Middle frontal gyrus (tissue), 1 donor: ENCODE results near the gene SLX4.

Experiments used
- DNase-seq: peaks from one replicate; pipeline ENCODE4 v3.0.0-alpha.2; 2015; ENCODE audit warnings: low spot score; ENCODE audit errors: extremely low spot score

Gene SLX4

DNA sequence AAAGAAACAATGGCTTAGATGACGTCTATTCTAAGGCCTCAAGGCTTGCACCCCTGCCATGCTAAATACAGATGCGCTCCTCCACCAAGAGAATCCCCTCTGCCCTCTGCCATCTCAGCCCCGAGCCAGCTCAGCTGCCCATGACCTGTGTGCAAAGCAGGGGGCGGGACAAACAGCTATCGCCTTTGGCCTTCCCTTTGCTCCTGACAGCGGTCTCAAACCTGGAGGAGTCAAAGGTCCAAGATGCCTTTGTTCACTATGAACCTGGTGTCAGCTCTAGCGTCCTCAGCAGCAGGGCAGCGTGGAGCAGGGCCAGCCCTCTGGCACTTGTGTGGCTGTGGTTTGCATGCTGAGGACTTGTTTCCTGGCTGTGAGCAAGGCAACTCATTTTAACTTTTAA is 12.3 kb downstream of the SLX4 start:
- no peak for DNase-seq

- DNase-seq, result no peak
Measured at GRCh38 chr16:3598236-3598635, 13.2 kb downstream of the SLX4 start.

GRCh38 chr16:3597676-3598075 is 13.7 kb downstream of the SLX4 start:
- DNase-seq, result no peak

DNA sequence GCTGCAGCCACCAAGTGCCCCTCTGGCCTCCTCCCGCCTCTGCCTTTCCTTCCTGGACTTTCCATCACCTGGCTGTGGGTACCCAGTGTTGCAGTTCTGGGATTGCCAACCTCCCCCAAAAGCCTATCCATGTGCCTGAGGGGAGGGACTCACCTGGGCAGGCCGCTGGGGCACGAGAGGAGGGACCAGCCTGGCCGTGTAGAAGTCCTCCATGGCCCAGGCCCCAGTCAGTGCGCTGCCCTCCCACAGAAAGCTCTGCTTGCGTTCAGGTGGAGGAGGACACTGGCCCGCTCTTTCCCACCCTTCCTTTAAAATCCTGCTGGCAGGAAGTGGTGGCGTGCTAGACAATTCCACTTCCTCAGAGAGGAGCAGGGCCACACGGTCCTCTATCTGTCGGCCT is 14.2 kb downstream of the SLX4 start:
- no peak for DNase-seq

- DNase-seq, result no peak
Measured at GRCh38 chr16:3596101-3596861, 15.1 kb downstream of the SLX4 start.

- no peak for DNase-seq
Measured at GRCh38 chr16:3595521-3596021, 15.8 kb downstream of the SLX4 start.

- DNase-seq, result no peak
Measured at GRCh38 chr16:3595110-3595486, 16.3 kb downstream of the SLX4 start.

- no peak for DNase-seq
Measured at GRCh38 chr16:3594316-3595109, 16.9 kb downstream of the SLX4 start.

GRCh38 chr16:3592559-3592958 is 18.8 kb downstream of the SLX4 start:
- no peak for DNase-seq

DNA sequence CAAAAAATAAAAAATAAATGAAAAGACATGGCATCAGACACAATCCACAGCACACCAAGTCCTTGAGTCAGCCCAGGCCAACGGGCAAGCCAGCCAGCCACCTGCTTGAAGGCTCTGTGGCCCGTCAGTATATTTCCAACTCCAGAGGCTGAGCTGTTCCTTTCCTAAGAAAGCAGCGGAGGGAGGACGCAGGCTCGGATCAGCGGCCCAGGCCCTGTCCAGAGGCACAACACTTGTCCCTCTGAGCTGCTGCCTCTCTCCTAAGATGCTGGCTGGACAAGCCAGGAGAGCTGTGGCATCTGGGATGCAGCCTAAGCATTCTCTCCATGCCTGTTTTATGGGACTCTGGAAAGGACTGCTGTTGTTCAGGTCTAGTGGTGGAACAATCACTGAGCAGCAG is 19.4 kb downstream of the SLX4 start:
- no peak for DNase-seq

GRCh38 chr16:3591436-3591803 is 20.0 kb downstream of the SLX4 start:
- no peak for DNase-seq

- DNase-seq, result no peak
Measured at GRCh38 chr16:3590736-3591435, 20.5 kb downstream of the SLX4 start.

- no peak for DNase-seq
Measured at GRCh38 chr16:3589991-3590701, 21.3 kb downstream of the SLX4 start.

DNA sequence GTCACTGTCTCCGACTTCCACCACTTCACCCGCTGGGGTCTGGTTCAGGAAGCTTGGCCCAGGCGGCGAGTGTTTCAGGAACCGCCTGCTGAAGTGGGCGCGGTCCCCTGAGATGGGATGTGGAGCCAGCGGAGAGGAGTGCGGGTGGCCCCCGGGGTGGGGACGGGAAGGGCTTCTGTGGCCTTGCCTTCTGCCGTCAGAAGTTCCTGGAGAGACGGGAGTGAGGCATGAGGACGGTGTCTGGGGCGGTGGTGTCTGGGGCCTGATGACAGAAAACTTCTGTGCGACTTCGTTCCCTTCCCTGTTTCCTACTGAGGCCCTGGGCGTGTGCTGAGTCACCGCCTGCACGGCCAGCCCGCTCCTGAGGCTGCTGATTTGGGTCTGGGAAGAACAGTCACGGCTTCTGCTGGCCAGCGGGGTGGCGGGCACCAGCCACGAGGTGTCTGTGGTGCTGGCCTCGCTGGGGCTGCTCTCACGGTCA is 21.9 kb downstream of the SLX4 start:
- no peak for DNase-seq

- no peak for DNase-seq
Measured at GRCh38 chr16:3589001-3589400, 22.4 kb downstream of the SLX4 start.

- no peak for DNase-seq
Measured at GRCh38 chr16:3587547-3588110, 23.8 kb downstream of the SLX4 start.

GRCh38 chr16:3584412-3584811 is 27.0 kb downstream of the SLX4 start:
- no peak for DNase-seq

DNA sequence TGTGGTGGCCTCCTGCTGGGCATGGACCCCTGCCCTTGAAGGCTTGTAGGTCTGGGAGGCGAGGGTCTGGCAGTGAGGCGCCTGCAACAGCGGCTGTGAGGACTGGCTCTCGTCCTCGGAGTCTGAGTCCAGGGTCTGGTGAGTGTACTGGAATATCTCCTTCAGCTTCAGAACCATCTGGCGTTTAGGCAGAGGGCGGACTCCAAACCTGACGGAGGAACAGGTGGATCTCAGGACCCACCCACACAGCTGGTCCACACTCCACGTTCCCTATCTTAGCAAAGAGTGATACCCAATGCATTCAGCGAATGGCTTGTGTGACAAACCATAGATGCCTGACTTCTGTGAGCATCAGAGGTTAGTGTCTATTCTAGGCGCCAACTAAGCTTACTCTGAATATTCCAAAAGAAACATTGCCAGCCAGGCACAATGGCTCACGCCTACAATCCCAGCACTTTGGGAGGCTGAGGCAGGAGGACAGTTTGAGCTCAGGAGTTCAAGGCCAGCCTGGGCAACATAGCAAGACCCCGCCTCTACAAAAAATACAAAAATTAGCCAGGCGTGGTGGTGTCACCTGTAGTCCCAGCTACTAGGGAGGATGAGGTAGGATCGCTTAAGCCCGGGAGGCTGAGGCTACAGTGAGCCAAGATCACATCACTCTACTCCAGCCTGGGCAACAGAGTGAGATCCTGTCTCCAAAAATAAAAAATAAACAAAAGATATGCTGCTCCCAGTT is 27.9 kb downstream of the SLX4 start:
- DNase-seq, result no peak

GRCh38 chr16:3582276-3583165 is 28.9 kb downstream of the SLX4 start:
- no peak for DNase-seq
